ENCODE measurements around the gene SLC38A3.
"Not testable (repeated sequence)": the region's sequence is repeated elsewhere in the genome, so short reads cannot be mapped to it uniquely, and the experiment has no call there.

The SLC38A3 gene

DNA sequence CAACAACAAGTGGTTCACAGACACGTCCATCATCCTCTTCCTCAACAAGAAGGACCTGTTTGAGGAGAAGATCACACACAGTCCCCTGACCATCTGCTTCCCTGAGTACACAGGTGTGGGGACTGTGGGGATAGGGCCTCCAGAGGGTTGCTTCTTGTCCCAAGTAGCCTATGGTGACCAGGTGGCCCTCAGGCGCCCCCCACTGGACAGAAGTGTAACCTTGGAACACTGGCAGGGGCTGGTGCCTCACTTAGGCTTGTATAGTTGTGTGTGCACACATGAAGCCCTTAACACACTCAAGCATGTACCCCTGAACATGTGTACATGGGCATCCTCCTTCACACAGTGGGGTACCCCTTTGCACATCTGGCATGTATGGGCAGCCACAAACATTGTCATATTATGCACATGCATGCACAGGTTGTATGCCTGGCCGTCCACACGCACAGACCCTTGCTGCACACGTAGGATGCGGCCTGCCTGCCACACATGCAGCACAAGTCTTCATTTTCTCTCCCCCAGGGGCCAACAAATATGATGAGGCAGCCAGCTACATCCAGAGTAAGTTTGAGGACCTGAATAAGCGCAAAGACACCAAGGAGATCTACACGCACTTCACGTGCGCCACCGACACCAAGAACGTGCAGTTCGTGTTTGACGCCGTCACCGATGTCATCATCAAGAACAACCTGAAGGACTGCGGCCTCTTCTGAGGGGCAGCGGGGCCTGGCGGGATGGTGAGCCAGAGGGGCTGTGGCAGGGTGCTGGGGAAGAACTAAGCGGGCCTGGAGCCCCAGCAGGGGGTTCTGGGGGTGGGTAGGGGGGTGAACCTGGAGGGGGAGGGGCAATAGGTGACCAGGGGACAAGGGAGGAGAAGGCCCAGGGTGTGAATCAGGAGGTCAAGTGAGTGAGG, 52.2 kb downstream of the SLC38A3 start:
- DNase-seq, result no peak

GRCh38 chr3:50258029-50258680, 53.1 kb downstream of the SLC38A3 start:
- DNase-seq, result no peak

GRCh38 chr3:50258979-50259378, 53.9 kb downstream of the SLC38A3 start:
- DNase-seq, result no peak

DNA sequence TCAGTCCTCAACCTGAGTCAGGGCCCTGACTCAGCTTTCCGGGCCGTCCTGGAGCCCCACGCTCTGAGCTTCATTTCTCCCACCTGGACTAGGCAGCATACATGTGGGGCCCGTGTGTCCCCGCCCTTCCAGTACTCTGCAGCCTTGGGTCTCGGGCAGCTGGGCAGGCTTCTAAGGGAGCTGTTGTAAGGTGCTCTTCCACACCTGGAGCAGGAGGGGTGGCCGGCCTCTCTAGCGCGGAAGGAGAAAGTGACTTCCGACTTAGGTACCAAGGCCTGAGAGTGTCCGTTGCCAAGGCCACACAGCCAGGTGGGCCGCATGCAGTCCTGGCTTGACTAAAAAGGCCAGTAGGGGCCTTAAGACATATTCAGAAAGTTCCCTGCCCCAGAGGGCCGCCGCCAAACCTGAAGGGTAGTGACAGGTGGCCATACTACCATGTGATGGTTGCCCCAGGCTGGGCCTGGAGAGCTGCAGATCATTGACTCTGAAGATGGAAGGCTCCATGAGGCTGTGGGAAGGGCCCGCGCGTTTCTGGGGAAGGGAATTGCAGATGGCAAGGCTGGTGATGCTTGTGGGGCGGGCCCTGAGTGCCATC, 54.5 kb downstream of the SLC38A3 start:
- DNase-seq, result peak; percentile 37

- peak; percentile 39 for DNase-seq
Measured at GRCh38 chr3:50260027-50260941, 55.2 kb downstream of the SLC38A3 start.

DNA sequence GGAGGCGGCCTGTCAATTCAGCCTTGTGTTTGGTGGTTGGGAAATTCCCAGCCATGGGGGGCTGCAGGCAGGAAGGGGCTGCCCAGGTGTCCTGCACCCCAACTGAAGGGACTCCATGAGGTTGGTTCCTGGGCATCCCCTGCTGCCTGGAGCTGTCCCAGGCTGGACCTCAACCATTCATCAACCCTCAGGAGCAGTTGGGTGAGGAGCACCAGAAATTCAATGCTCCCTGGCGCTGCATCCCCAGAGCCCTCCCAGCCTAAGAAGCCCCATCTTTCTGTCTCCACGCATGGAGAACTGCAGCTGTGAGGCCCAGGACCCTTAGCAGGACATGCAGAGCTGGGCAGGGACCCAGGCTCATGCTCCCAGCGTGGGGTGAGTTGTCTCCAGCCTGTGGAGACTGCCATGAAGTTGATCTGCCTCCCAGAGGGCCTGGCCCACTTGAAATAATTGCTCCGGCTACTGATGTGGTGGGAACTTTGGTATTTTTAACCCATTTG, 55.9 kb downstream of the SLC38A3 start:
- no peak for DNase-seq

GRCh38 chr3:50261505-50261904, 56.4 kb downstream of the SLC38A3 start:
- DNase-seq, result no peak

GRCh38 chr3:50262200-50262599, 57.1 kb downstream of the SLC38A3 start:
- DNase-seq, result not testable (repeated sequence)

GRCh38 chr3:50262778-50263177, 57.7 kb downstream of the SLC38A3 start:
- no peak for DNase-seq

- no peak for DNase-seq
Measured at GRCh38 chr3:50263478-50264382, 58.7 kb downstream of the SLC38A3 start.

DNA sequence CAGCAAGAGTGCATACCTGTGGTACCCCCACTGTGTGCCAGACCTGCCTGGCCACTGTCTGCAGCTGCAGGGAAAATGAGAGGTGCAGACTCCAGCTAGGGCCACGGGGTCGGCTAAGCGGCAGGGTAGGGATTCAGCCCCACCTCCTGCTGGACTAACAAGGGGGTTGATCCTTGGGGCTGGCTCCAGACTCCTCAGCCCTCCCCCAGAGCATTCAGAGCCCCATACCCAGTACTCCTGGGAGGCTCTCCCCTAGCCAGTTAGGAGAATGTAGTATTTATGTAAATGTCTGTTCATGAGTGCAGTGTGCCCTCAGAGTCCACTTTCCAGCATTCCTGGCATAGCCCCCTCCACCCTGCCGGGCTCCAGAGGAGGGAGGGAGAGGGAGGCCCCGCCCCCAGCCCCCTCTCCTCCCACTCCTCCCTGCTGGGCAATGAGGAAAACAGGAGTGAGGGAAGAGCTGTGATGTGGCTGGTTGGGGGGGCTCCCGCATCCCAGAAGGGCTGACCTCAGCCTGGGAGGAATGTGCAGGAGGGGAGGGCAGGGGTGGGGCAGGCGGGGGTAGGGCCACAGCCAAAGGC, 59.4 kb downstream of the SLC38A3 start:
- DNase-seq, result no peak

DNA sequence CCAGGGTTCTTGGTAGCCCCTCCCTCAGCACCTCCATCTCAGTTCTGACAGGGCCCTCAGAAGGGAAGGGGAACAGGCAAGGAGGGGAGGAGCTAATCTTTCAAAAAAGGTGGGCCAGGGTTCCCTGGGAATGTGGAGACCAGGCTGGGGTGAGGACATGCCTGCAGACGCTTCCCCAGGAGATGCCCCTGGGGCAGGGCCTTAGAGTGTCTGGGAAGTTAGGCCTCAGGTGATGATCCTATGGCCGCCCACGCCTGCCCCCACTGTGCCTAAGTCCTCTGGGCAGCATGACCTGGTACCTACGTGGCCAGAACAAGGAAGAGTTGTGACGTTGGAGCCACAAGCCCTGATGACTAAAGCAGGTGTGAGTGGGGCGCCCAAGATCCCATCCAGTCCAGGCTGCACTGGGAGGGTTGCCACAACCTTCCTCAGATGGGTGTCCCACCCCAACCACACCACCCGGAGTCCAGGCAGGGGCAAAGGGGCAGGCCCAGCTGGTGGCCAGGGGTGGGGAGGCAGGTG, 60.0 kb downstream of the SLC38A3 start:
- no peak for DNase-seq

DNA sequence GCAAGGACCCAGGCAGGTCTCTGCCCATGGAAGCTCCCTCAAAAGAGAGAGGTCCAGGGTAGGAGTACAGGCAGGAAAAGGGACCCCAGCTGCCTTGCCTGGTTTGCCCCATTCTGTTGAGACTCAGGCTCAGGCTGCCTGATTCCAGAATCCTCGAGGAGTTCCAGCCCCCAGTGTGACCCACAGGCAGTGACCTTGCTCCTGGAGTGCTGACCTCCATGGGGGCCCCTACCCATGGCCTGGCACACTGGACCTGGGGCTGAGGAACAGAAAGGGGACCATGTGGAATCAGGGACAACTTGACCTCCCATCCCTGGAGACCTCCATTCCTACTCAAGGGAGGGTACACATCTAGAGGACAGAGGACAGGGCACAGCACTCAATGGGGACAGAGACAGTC, 60.5 kb downstream of the SLC38A3 start:
- DNase-seq, result no peak

- DNase-seq, result no peak
Measured at GRCh38 chr3:50266017-50266416, 60.9 kb downstream of the SLC38A3 start.

DNA sequence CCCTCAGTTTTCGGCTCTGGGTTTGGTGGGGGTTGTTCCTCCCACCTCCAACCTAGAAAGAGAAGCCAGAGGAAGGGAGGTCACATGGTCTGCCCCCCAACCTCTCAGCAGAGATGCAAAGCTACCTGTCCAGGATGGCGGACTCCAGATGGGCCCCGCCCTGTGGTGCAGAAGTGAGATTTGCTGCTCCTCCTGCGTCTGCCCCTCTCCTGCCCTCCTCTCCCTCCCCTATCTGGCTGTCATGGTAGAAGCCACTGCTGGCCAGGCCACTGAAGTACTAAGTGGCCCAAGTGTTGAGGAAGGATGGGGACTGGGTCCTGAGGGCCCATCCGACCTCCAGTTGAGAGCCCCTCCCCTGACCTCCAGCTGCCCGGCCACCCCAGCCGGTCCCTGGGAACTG, 61.8 kb downstream of the SLC38A3 start:
- DNase-seq, result no peak

DNA sequence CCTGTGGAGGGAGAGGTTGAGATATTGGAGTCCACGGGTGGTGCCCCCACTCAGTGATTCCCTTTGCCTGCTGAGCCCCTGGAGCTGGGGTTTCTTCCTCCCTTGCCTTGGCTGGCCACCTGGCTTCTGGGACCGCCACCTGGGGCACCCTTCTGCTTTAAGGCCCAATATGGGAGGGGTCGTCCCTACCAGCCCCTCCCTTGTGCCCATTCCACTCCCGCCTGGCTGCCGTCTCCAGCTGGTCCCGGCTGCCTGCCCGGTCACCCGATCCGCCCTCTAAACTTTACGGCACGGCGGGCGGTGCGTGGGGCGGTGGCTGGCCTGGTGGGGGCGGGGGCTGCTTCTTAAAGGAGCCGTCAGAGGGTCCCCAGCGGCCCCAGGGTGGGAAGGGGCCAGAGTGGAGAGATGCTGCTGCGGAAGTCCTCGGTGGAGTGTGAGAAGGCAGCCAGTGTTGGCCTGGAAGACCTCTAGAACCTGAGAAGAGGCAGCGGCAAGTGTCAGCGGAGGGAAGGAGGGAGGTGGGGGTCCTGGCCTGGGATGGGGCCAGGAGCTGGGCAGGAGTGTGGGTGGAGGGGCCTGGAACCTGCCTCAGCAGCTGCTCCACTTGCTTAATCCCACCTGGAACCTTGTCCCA, 62.3 kb downstream of the SLC38A3 start:
- DNase-seq, result no peak

GRCh38 chr3:50268276-50268675, 63.2 kb downstream of the SLC38A3 start:
- DNase-seq, result no peak

GRCh38 chr3:50268703-50269451, 63.8 kb downstream of the SLC38A3 start, which contains the start of gene SEMA3B:
TSS of gene SEMA3B (plus strand) at chr3:50269147. CDS start at chr3:50269241, 94 bp downstream.
- no peak for DNase-seq

DNA sequence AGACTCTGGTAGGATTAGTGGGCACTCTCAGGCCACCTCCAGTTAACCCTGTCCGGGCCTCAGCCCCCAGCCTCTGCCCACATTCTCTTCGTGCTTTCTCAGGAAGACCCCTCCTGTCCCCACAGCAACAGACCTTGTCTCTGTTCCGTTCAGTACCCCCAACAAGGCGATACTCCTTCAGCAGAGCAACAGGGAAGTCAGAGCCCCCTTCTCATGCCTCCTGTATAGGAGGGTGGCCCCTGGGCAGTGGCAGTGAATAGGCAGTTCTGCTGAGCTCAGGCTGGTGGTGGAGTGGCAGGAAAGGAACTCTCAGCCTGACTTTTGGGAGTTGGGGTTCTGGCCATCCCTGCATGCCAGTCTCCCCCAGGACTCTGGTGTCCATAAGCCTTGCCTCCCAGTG, 64.4 kb downstream of the SLC38A3 start:
- no peak for DNase-seq
